ENCODE measurements around the gene KCNQ4.

KCNQ4 gene

DNA sequence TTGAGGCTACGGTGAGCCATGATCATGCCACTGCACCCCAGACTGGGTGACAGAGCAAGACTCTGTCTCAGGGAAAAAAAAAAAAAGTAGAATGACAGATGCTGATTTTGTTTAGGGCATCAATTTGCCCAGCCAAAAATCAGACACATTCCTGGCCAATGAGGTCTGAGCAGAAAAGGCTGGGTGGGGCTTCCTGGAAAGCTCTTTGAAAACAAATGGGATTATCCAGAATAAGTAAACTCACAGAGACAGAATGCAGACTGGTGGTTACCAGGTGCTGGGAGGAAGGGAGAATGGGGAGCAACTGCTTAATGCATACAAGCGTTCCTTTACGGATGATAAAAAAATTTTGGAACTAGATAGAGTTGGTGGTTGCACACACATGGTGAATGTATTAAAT, 88.7 kb downstream of the KCNQ4 start:
- Histone ChIP-seq H3K9me3 (ENCODE audit: control insufficient read depth, low read length) (peaks cover 26% of the 10 kb centered on the region), H3K4me3 (ENCODE audit: extremely low read depth, insufficient read depth, low read length, poor library complexity, severe bottlenecking) (no peak overlapping the region), H3K36me3 (ENCODE audit: control insufficient read depth, insufficient read depth, low read length) (no peaks in the 10 kb centered on the region), H3K27ac (ENCODE audit: low read depth, low read length, severe bottlenecking) (no peak overlapping the region), H3K4me1 (ENCODE audit: control insufficient read depth, insufficient read depth, low read length, poor library complexity, severe bottlenecking) (peaks cover 37% of the 10 kb centered on the region)
- WGBS, 2 experiments (ENCODE audit: insufficient coverage in 2 of 2) = 90 to 100% methylated on average over 1 to 2 of the region's 3 CpGs

DNA sequence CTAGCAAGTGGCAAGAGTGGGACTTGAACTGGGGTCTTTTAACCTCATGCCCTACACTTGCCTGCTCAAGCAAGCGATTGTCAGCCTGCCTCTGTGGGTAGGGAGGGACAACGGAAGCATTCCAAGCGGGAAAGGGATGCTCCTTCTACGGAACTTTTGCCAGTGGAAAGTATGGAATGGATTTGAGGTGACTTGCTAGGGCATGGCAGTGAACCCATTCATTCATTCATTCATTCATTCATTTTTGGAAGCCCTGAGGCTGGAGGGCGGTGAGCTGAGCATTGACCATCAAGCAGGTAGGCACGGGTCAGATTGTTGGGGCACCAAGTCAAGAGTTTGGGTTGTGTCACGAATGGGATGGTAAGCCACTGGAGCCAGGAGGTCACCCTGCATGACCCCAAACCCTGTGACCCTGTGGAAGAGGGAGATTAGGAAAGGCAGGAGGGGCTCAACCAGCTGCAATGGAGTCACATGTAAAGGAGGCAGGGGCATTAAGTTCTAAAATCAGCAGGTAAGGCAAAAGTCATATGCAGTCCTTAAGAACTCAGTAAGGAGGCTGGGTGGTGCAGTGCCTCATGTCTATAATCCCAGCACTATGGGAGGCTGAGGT, 90.4 kb downstream of the KCNQ4 start:
- Histone ChIP-seq H3K9me3 (ENCODE audit: control insufficient read depth, low read length) (peaks cover 27% of the 10 kb centered on the region), H3K4me3 (ENCODE audit: extremely low read depth, insufficient read depth, low read length, poor library complexity, severe bottlenecking) (no peak overlapping the region), H3K27ac (ENCODE audit: low read depth, low read length, severe bottlenecking) (no peak overlapping the region), H3K36me3 (ENCODE audit: control insufficient read depth, insufficient read depth, low read length) (no peaks in the 10 kb centered on the region), H3K4me1 (ENCODE audit: control insufficient read depth, insufficient read depth, low read length, poor library complexity, severe bottlenecking) (peaks cover 45% of the 10 kb centered on the region)
- 94% methylated on average over 3 of the region's 7 CpGs for WGBS, 2 experiments (ENCODE audit: insufficient coverage in 2 of 2)

DNA sequence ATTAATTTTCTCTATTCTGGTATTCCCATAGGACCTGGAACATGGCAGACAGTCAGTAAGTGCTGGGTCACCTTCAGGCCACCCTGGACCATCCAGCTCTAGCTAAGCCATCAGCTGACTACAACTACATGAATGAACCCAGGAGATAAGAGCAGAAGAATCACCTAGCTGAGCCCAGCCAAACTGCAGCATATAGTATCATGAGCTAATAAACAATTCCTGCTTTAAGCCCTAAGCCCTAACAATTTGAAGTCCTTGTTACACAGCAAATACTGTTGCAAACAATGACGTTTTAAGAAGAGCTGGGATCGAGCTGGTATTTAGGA, 92.8 kb downstream of the KCNQ4 start:
- H3K4me3 ChIP-seq (ENCODE audit: extremely low read depth, insufficient read depth, low read length, poor library complexity, severe bottlenecking) = no peak overlapping the region
- H3K27ac ChIP-seq (ENCODE audit: low read depth, low read length, severe bottlenecking) = peak overlapping the region; percentile 17
- 88 to 100% methylated on average over 2 of the region's 2 CpGs for WGBS, 2 experiments (ENCODE audit: insufficient coverage in 2 of 2)
- peaks cover 50% of the 10 kb centered on the region for H3K4me1 ChIP-seq (ENCODE audit: control insufficient read depth, insufficient read depth, low read length, poor library complexity, severe bottlenecking)
- H3K9me3 ChIP-seq (ENCODE audit: control insufficient read depth, low read length) = peaks cover 13% of the 10 kb centered on the region
- no peaks in the 10 kb centered on the region for H3K36me3 ChIP-seq (ENCODE audit: control insufficient read depth, insufficient read depth, low read length)

DNA sequence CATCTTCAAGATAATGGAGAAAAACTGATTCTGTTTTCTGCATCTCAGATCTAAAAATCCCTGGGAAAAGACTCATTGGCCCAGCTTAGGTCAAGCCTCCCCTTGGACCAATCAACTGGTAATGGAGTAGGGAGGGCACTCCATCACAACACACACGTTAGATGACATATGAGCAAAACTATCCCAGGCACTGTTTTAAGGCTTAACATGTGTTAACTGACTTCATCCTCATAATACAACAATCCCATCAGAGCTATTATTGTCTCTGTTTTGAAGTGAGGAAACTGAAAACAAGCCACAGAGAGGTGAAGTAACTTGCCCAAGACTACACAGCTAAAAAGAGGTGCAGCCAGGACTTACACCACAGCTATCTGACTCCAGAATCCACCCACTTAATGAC, 93.3 kb downstream of the KCNQ4 start:
- peaks cover 13% of the 10 kb centered on the region for H3K9me3 ChIP-seq (ENCODE audit: control insufficient read depth, low read length)
- no CpG with 5 or more reads among the region's 1 CpG for WGBS, 2 experiments (ENCODE audit: insufficient coverage in 2 of 2)
- peaks cover 47% of the 10 kb centered on the region for H3K4me1 ChIP-seq (ENCODE audit: control insufficient read depth, insufficient read depth, low read length, poor library complexity, severe bottlenecking)
- no peak overlapping the region for H3K27ac ChIP-seq (ENCODE audit: low read depth, low read length, severe bottlenecking)
- no peak overlapping the region for H3K4me3 ChIP-seq (ENCODE audit: extremely low read depth, insufficient read depth, low read length, poor library complexity, severe bottlenecking)
- H3K36me3 ChIP-seq (ENCODE audit: control insufficient read depth, insufficient read depth, low read length) = no peaks in the 10 kb centered on the region

DNA sequence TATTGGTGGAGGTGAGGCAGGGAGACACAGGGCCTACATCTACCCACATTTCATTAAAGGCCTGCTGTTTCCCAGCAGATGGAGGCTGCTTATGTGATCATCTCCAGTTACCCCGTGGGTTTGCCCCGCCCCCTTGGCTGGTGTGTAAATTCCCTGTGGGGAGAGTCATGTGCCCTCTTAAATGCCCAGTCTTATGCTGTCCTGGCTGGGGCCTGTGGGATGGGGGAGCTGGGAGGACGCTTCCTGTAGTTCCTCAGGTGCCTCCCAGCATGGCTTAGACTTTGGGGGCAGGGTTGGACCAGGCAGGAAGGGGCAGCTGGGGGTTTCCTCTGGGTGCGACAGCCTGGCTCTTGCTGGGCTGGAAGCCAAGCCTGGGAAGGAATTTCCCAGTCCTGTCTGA, 94.1 kb downstream of the KCNQ4 start:
- Histone ChIP-seq H3K36me3 (ENCODE audit: control insufficient read depth, insufficient read depth, low read length) (no peaks in the 10 kb centered on the region), H3K9me3 (ENCODE audit: control insufficient read depth, low read length) (peaks cover 13% of the 10 kb centered on the region), H3K27ac (ENCODE audit: low read depth, low read length, severe bottlenecking) (no peak overlapping the region), H3K4me3 (ENCODE audit: extremely low read depth, insufficient read depth, low read length, poor library complexity, severe bottlenecking) (no peak overlapping the region), H3K4me1 (ENCODE audit: control insufficient read depth, insufficient read depth, low read length, poor library complexity, severe bottlenecking) (peaks cover 45% of the 10 kb centered on the region)
- WGBS, 2 experiments (ENCODE audit: insufficient coverage in 2 of 2) = 47 to 59% methylated on average over 3 to 4 of the region's 4 CpGs

DNA sequence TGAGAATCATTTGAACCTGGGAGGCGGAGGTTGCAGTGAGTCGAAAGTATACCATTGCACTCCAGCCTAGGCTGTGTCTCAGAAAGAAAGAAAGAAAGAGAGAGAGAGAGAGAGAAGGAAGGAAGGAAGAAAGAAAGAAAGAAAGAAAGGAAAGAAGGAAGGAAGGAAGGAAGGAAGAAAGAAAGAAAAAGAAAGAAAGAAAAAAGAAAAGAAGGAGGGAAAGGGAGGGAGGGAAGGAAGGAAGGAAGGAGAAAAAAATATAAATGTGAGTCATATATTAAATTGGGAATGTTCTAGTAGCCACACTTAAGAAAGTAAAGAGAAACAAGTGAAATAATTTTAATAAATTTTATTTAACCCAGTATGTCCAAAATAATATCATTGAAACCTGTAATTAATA, 95.3 kb downstream of the KCNQ4 start:
- Histone ChIP-seq H3K4me1 (ENCODE audit: control insufficient read depth, insufficient read depth, low read length, poor library complexity, severe bottlenecking) (peaks cover 34% of the 10 kb centered on the region), H3K4me3 (ENCODE audit: extremely low read depth, insufficient read depth, low read length, poor library complexity, severe bottlenecking) (no peak overlapping the region), H3K36me3 (ENCODE audit: control insufficient read depth, insufficient read depth, low read length) (no peaks in the 10 kb centered on the region), H3K9me3 (ENCODE audit: control insufficient read depth, low read length) (peaks cover 13% of the 10 kb centered on the region), H3K27ac (ENCODE audit: low read depth, low read length, severe bottlenecking) (no peak overlapping the region)
- 100% methylated on average over 1 to 2 of the region's 2 CpGs for WGBS, 2 experiments (ENCODE audit: insufficient coverage in 2 of 2)

DNA sequence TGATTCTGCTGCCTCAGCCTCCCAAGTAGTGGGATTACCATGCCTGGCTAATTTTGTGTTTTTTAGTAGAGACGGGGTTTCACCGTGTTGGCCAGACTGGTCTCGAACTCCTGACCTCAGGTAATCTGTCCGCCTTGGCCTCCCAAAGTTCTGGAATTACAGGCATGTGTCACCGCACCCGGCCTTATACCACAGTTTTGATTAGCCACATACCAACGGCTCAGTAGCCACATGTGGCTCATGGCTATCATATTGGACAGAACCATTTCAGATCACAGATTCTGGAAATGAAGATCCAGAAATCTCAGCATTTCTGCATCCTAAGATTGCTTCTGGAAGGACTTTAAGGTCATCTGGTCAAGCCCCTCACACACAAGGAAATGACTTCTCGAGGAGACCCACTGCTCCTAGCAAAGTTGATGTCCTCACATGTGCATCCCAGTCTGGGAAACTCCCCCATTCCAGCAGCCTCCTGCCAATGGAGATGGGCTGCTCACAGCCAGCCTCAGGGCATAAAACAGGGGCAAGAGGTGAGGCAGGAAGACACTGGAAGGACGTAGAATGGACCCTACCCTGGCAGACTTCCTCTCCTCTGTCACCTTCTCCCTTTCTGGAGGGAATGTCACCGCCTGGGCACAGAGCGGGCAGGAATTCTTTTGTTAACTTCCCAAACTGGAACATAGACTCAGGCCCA, 96.0 kb downstream of the KCNQ4 start:
- Histone ChIP-seq H3K36me3 (ENCODE audit: control insufficient read depth, insufficient read depth, low read length) (no peaks in the 10 kb centered on the region), H3K4me3 (ENCODE audit: extremely low read depth, insufficient read depth, low read length, poor library complexity, severe bottlenecking) (no peak overlapping the region), H3K27ac (ENCODE audit: low read depth, low read length, severe bottlenecking) (no peak overlapping the region), H3K4me1 (ENCODE audit: control insufficient read depth, insufficient read depth, low read length, poor library complexity, severe bottlenecking) (peaks cover 30% of the 10 kb centered on the region), H3K9me3 (ENCODE audit: control insufficient read depth, low read length) (peaks cover 13% of the 10 kb centered on the region)
- WGBS, 2 experiments (ENCODE audit: insufficient coverage in 2 of 2) = 82 to 96% methylated on average over 9 to 11 of the region's 11 CpGs

DNA sequence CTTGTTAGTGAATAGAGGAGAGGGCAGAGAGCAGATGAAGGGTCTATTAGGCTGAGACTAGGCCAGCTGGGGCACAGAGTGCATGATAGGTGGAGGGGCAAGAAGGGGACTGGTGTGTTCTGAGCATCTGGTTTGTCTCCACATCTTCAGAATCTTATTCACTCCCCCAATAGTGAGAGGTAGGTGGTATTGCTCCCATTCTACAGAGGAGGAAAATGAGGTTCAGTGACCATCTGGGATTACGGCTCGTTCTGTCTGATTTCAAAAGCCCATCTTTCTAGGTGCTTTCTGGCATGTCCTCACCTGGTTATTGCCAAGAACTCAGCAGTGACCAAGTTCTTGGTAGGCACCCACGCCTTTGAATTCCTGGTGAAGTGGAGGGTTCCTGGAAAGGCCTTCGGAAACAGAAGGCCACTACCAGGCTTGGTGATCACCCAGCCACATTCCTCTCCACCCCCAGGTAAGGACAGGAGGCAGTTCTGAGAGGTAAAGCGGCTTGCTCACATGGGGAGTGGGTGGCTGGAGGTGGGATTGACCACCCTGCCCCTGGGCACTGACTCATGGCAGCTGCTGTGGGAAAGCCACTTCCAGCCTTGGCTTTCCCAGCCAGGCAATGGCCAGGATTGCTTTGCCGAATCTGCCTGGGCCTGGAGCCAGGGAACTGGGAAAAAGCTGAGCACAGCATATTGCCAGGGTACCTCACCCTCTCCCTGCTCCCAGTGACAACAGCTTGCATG, 97.4 kb downstream of the KCNQ4 start:
- Histone ChIP-seq H3K27ac (ENCODE audit: low read depth, low read length, severe bottlenecking) (no peak overlapping the region), H3K4me1 (ENCODE audit: control insufficient read depth, insufficient read depth, low read length, poor library complexity, severe bottlenecking) (peaks cover 20% of the 10 kb centered on the region), H3K9me3 (ENCODE audit: control insufficient read depth, low read length) (peaks cover 13% of the 10 kb centered on the region), H3K4me3 (ENCODE audit: extremely low read depth, insufficient read depth, low read length, poor library complexity, severe bottlenecking) (no peak overlapping the region), H3K36me3 (ENCODE audit: control insufficient read depth, insufficient read depth, low read length) (no peaks in the 10 kb centered on the region)
- WGBS, 2 experiments (ENCODE audit: insufficient coverage in 2 of 2) = 75 to 78% methylated on average over 5 to 6 of the region's 6 CpGs

DNA sequence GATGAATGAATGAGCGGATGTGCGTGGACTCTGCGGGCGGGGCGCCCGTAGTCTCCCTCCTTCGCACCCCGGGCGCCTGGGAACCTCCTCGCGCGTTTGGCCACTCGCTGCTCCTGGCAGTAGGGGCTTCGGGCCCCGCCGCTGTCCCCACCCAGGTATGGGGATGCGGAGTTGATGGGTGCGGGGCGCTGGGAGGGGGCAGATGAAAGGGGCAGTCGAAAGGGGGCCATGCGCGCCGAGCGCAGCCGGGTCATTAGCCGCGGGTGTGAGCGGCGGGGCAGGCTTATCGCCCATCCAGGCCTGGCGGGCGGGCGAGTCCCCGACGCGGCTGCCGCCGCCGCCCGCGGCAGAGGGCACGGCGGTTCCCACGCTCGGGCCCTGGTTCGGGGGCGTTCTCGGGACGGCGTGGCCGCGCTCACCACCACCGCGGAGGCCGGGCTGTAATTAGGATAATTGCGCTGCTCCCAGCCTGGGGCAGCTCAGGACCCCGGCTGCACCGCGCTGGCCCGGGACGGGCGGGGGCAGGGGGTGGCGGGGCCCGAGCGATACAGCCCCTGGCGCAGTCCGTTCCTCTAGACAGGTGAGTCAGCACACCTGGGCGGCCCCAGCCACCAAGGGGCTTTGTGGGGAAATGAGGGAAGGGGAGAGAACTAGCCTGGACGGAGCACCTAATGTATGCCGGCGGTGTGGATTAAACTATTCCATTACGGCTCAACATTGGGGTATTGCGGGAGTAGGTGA, 100.6 kb downstream of the KCNQ4 start:
- peaks cover 6% of the 10 kb centered on the region for H3K4me1 ChIP-seq (ENCODE audit: control insufficient read depth, insufficient read depth, low read length, poor library complexity, severe bottlenecking)
- H3K27ac ChIP-seq (ENCODE audit: low read depth, low read length, severe bottlenecking) = no peak overlapping the region
- no peak overlapping the region for H3K4me3 ChIP-seq (ENCODE audit: extremely low read depth, insufficient read depth, low read length, poor library complexity, severe bottlenecking)
- no peaks in the 10 kb centered on the region for H3K9me3 ChIP-seq (ENCODE audit: control insufficient read depth, low read length)
- WGBS, 2 experiments (ENCODE audit: insufficient coverage in 2 of 2) = 49 to 50% methylated on average over 59 to 71 of the region's 73 CpGs
- H3K36me3 ChIP-seq (ENCODE audit: control insufficient read depth, insufficient read depth, low read length) = no peaks in the 10 kb centered on the region

DNA sequence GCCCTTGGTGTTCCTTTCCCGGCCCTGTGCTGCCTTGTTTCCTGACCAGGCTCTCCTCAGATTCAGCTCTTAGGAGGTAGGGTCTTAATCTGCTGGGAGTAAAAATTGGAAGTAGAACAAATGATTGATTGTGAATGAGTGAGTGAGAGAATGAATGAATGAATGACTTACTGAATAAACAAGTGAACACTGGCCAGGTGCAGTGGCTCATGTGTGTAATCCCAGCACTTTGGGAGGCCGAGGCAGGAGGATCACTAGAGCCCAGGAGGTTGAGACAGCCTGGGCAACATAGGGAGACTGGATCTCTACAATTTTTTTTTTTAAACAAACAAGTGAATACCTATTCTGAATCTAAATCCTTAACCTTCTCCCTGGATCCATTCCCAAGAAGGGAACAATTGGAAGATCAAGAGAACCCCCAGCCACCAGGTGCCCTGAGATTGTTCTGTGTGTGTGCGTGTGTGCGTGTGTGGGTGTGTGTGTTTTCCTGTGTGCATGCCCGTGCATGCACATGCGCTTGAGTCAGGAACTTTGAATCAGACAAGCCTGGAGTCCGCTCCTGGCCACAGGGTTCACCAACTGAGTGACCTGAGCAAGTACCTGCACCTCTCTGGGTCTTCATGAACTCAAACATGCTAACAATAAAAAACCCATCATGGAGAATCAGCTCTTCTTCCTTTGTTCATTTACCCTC, 102.9 kb downstream of the KCNQ4 start:
- Histone ChIP-seq H3K4me3 (ENCODE audit: extremely low read depth, insufficient read depth, low read length, poor library complexity, severe bottlenecking) (no peak overlapping the region), H3K9me3 (ENCODE audit: control insufficient read depth, low read length) (no peaks in the 10 kb centered on the region), H3K27ac (ENCODE audit: low read depth, low read length, severe bottlenecking) (no peak overlapping the region), H3K36me3 (ENCODE audit: control insufficient read depth, insufficient read depth, low read length) (no peaks in the 10 kb centered on the region), H3K4me1 (ENCODE audit: control insufficient read depth, insufficient read depth, low read length, poor library complexity, severe bottlenecking) (no peaks in the 10 kb centered on the region)
- 79 to 83% methylated on average over 7 of the region's 7 CpGs for WGBS, 2 experiments (ENCODE audit: insufficient coverage in 2 of 2)
